SK-N-MC (cell line): Measurements from ENCODE around the gene PCSK5.

Experiments used
- DNase-seq: peaks from one replicate; pipeline ENCODE4 v3.0.0-alpha.2; 2011; ENCODE audit warnings: low read depth, low spot score
- H3K27ac ChIP-seq: fragments of 200-600 bp; sonication (generic); 2 replicates; pipeline ENCODE4 v1.5.1; 2016; ENCODE audit warnings: mixed run types
- H3K36me3 ChIP-seq: fragments of 200-600 bp; sonication (generic); 2 replicates; pipeline ENCODE4 v1.6.1; 2017; ENCODE audit warnings: antibody characterized with exemption, low read length, mixed read lengths; ENCODE audit not compliant: insufficient read depth
- H3K4me3 ChIP-seq: fragments of 200-600 bp; sonication (generic); 2 replicates; pipeline ENCODE4 v1.5.1; 2016
- H3K9ac ChIP-seq: fragments of 200-600 bp; sonication (generic); 2 replicates; pipeline ENCODE4 v1.8.0; 2017; ENCODE audit warnings: mixed run types, mixed read lengths; ENCODE audit not compliant: insufficient read length
- H3K9me3 ChIP-seq: fragments of 200-600 bp; sonication (generic); 2 replicates; pipeline ENCODE4 v1.6.1; 2017; ENCODE audit warnings: low read depth, mild to moderate bottlenecking, antibody characterized with exemption, low read length, moderate library complexity, mixed read lengths
- EZH2 ChIP-seq: fragments of 200-600 bp; sonication (generic); IDR thresholded peaks from one replicate; pipeline ENCODE4 v1.6.1; 2017; ENCODE audit warnings: antibody characterized with exemption
- FOXP2 ChIP-seq: optimal IDR thresholded peaks from 2 replicates; pipeline ENCODE3; 2011; ENCODE audit warnings: mild to moderate bottlenecking, moderate library complexity; ENCODE audit not compliant: insufficient read depth; ENCODE audit errors: extremely low read length, control extremely low read depth
- POLR2AphosphoS5 ChIP-seq: IDR thresholded peaks from 2 replicates; pipeline ENCODE4 v1.6.1; 2012; ENCODE audit warnings: mild to moderate bottlenecking, low read depth, low read length, borderline replicate concordance

PCSK5 gene

GRCh38 chr9:76116913-76117312, 226.4 kb downstream of the PCSK5 start:
- Histone ChIP-seq H3K27ac (no peak overlapping the region), H3K36me3 (no peaks in the 10 kb centered on the region)
- TF ChIP-seq FOXP2: no peak
- no peak for TF ChIP-seq POLR2AphosphoS5
- TF ChIP-seq EZH2: no peak

GRCh38 chr9:76127637-76128036, 237.2 kb downstream of the PCSK5 start:
- no peak overlapping the region for H3K4me3 ChIP-seq
- no peak for TF ChIP-seq EZH2
- no peak for TF ChIP-seq POLR2AphosphoS5
- TF ChIP-seq FOXP2: no peak
- H3K36me3 ChIP-seq: no peaks in the 10 kb centered on the region
- no peaks in the 10 kb centered on the region for H3K9me3 ChIP-seq
- DNase-seq: no peak
- no peak overlapping the region for H3K27ac ChIP-seq
- no peak overlapping the region for H3K9ac ChIP-seq

More at GRCh38 chr9:76116913-76117312, 226.4 kb downstream of the PCSK5 start:
- DNase-seq: no peak
- H3K9me3 ChIP-seq: no peaks in the 10 kb centered on the region
- H3K9ac ChIP-seq: no peak overlapping the region
- no peak overlapping the region for H3K4me3 ChIP-seq

GRCh38 chr9:76135902-76136301, 245.4 kb downstream of the PCSK5 start:
- Histone ChIP-seq H3K27ac (no peak overlapping the region), H3K9ac (no peak overlapping the region), H3K36me3 (no peaks in the 10 kb centered on the region), H3K4me3 (no peak overlapping the region), H3K9me3 (no peaks in the 10 kb centered on the region)
- no peak for DNase-seq
- TF ChIP-seq POLR2AphosphoS5: no peak

GRCh38 chr9:76136986-76137385, 246.5 kb downstream of the PCSK5 start:
- no peak overlapping the region for H3K4me3 ChIP-seq
- H3K36me3 ChIP-seq: no peaks in the 10 kb centered on the region
- TF ChIP-seq FOXP2 (no peak), EZH2 (no peak), POLR2AphosphoS5 (no peak)
- no peak overlapping the region for H3K9ac ChIP-seq
- no peak for DNase-seq
- H3K9me3 ChIP-seq: no peaks in the 10 kb centered on the region
- no peak overlapping the region for H3K27ac ChIP-seq

GRCh38 chr9:76137931-76138330, 247.5 kb downstream of the PCSK5 start:
- no peak for TF ChIP-seq FOXP2
- no peak for TF ChIP-seq POLR2AphosphoS5
- TF ChIP-seq EZH2: no peak
- no peak overlapping the region for H3K27ac ChIP-seq
- H3K9me3 ChIP-seq: no peaks in the 10 kb centered on the region

GRCh38 chr9:76138360-76138759, 247.9 kb downstream of the PCSK5 start:
- Histone ChIP-seq H3K36me3 (no peaks in the 10 kb centered on the region), H3K9me3 (no peaks in the 10 kb centered on the region), H3K9ac (no peak overlapping the region), H3K4me3 (no peak overlapping the region), H3K27ac (no peak overlapping the region)
- DNase-seq: no peak
- TF ChIP-seq FOXP2 (no peak), EZH2 (no peak), POLR2AphosphoS5 (no peak)

More at GRCh38 chr9:76137931-76138330, 247.5 kb downstream of the PCSK5 start:
- no peak for DNase-seq
- Histone ChIP-seq H3K9ac (no peak overlapping the region), H3K4me3 (no peak overlapping the region), H3K36me3 (no peaks in the 10 kb centered on the region)

- Histone ChIP-seq H3K36me3 (no peaks in the 10 kb centered on the region), H3K4me3 (no peak overlapping the region), H3K27ac (no peak overlapping the region), H3K9me3 (no peaks in the 10 kb centered on the region), H3K9ac (no peak overlapping the region)
- DNase-seq: no peak
- TF ChIP-seq FOXP2 (no peak), EZH2 (no peak), POLR2AphosphoS5 (no peak)
These were observed 253.4 kb downstream of the PCSK5 start for GRCh38 chr9:76143834-76144233.

- no peak overlapping the region for H3K27ac ChIP-seq
- DNase-seq: no peak
- H3K9me3 ChIP-seq: no peaks in the 10 kb centered on the region
- H3K9ac ChIP-seq: no peak overlapping the region
- TF ChIP-seq FOXP2: no peak
- TF ChIP-seq POLR2AphosphoS5: no peak
- no peak for TF ChIP-seq EZH2
- H3K36me3 ChIP-seq: no peaks in the 10 kb centered on the region
- H3K4me3 ChIP-seq: no peak overlapping the region
These were observed 259.5 kb downstream of the PCSK5 start for GRCh38 chr9:76150013-76150412.

GRCh38 chr9:76151267-76151666, 260.8 kb downstream of the PCSK5 start:
- no peak for DNase-seq
- Histone ChIP-seq H3K9me3 (no peaks in the 10 kb centered on the region), H3K36me3 (no peaks in the 10 kb centered on the region), H3K9ac (no peak overlapping the region), H3K4me3 (no peak overlapping the region), H3K27ac (no peak overlapping the region)
- no peak for TF ChIP-seq FOXP2
- TF ChIP-seq EZH2: no peak
- no peak for TF ChIP-seq POLR2AphosphoS5

- Histone ChIP-seq H3K9ac (no peak overlapping the region), H3K4me3 (no peak overlapping the region), H3K36me3 (no peaks in the 10 kb centered on the region), H3K9me3 (no peaks in the 10 kb centered on the region), H3K27ac (no peak overlapping the region)
- TF ChIP-seq EZH2 (no peak), FOXP2 (no peak), POLR2AphosphoS5 (no peak)
- no peak for DNase-seq
These were observed 262.9 kb downstream of the PCSK5 start for GRCh38 chr9:76153339-76153738.
